K562 (cell line): ENCODE measurements around the gene AGPAT4. TPM values are rescaled to one million over a fixed set of nuclear protein-coding genes. Genes with fewer than 3 reads are reported as not detected.

Experiments used
- ATAC-seq: fragments of 200-7000 bp; cut with Tn5 transposase; 3 replicates; pipeline ENCODE4 v1.9.1; 2020; ENCODE audit warnings: moderate library complexity
- BruUV-seq: library from RNA; stranded (reverse); fragments of 400-500 nt; replicated peaks from 2 replicates; lab custom pipeline; 2021; lab: Mats Ljungman, UMichigan
- CTCF ChIA-PET: fragments of 300-600 bp; formaldehyde crosslinking; extraction: SDS; loops from one replicate; lab custom pipeline; 2021; ENCODE audit warnings: low intra/inter-chr PET ratio; lab: Yijun Ruan, JAX
- POLR2A ChIA-PET: fragments of 300-600, 350-650 bp; sonication (Branson Sonifier 250); formaldehyde crosslinking; extraction: SDS; loops from one replicate; lab custom pipeline; 2021; ENCODE audit warnings: antibody characterized with exemption, inconsistent platforms; lab: Yijun Ruan, JAX
- DNase-seq, 4 experiments: peaks; one replicate each; pipeline versions ENCODE4 v3.0.0 to v3.0.0-alpha.2; 2011 to 2018; ENCODE audit warnings: low spot score in 3 of 4, mixed read lengths in 3 of 4; ENCODE audit errors: extremely low read depth in 1 of 4
- FAIRE-seq: peaks from 2 replicates; lab custom pipeline; 2011; peaks lifted over from hg19 to GRCh38; lab: Jason Lieb, UNC
- H2AFZ ChIP-seq: 2 replicates; pipeline ENCODE4 v1.6.0; 2011; ENCODE audit warnings: low read depth, low read length, control low read depth, inconsistent platforms
- H3K27ac ChIP-seq: fragments of 200-600 bp; 3 replicates; pipeline ENCODE4 v1.8.0; 2011; ENCODE audit warnings: low read depth, mild to moderate bottlenecking, control low read depth, inconsistent platforms, low read length, moderate library complexity, mixed read lengths; ENCODE audit errors: extremely low read depth
- H3K27me3 ChIP-seq, 2 experiments: fragments of 300-600 bp in 1 of 2; 2 replicates in 1 of 2; 3 replicates in 1 of 2; pipeline versions ENCODE4 v1.6.0 to v1.8.0; 2011; ENCODE audit warnings: inconsistent platforms in 2 of 2, low read length in 2 of 2, mild to moderate bottlenecking in 1 of 2, mixed read lengths in 1 of 2, moderate library complexity in 1 of 2; ENCODE audit not compliant: control insufficient read depth in 2 of 2, insufficient read depth in 2 of 2
- H3K36me3 ChIP-seq: fragments of 300-600 bp; 3 replicates; pipeline ENCODE4 v1.8.0; 2011; ENCODE audit warnings: mild to moderate bottlenecking, low read length, inconsistent platforms; ENCODE audit not compliant: control insufficient read depth, insufficient read depth
- H3K4me1 ChIP-seq, 2 experiments: fragments of 200-600 bp in 1 of 2; replicated peaks in 1 of 2; 2 replicates in 1 of 2; 3 replicates in 1 of 2; pipeline versions ENCODE4 v1.5.1 to v1.8.0; 2011; ENCODE audit warnings: inconsistent platforms in 2 of 2, low read length in 2 of 2, mild to moderate bottlenecking in 1 of 2, mixed read lengths in 1 of 2, moderate library complexity in 1 of 2; ENCODE audit not compliant: control insufficient read depth in 2 of 2, insufficient read depth in 2 of 2
- H3K4me2 ChIP-seq: 2 replicates; pipeline ENCODE4 v1.6.1; 2011; ENCODE audit warnings: low read length, control low read depth, inconsistent platforms, mixed read lengths; ENCODE audit not compliant: insufficient read depth
- H3K4me3 ChIP-seq: fragments of 200-600 bp; sonication (generic), shearing (Covaris generic); 2 replicates; pipeline ENCODE4 v1.5.1; 2016; ENCODE audit warnings: control low read depth, inconsistent platforms
- H3K79me2 ChIP-seq: fragments of 200-600 bp; 3 replicates; pipeline ENCODE4 v1.8.0; 2011; ENCODE audit warnings: low read length, inconsistent platforms; ENCODE audit not compliant: control insufficient read depth, insufficient read depth
- H3K9ac ChIP-seq, 2 experiments: 2 replicates each; pipeline versions ENCODE4 v1.6.0 to v1.6.1; 2011; ENCODE audit warnings: low read depth in 2 of 2, low read length in 2 of 2, control low read depth in 1 of 2, inconsistent platforms in 1 of 2, mild to moderate bottlenecking in 1 of 2, mixed read lengths in 1 of 2; ENCODE audit not compliant: insufficient read depth in 1 of 2
- H3K9me1 ChIP-seq: one replicate; pipeline ENCODE4 v1.6.0; 2011; ENCODE audit warnings: inconsistent platforms, mild to moderate bottlenecking, low read length, moderate library complexity; ENCODE audit not compliant: control insufficient read depth, insufficient read depth
- H3K9me3 ChIP-seq: replicated peaks from 2 replicates; pipeline ENCODE4 v1.5.1; 2011; ENCODE audit warnings: low read depth, low read length, inconsistent platforms; ENCODE audit not compliant: control insufficient read depth, insufficient read depth
- H4K20me1 ChIP-seq: replicated peaks from 2 replicates; pipeline ENCODE4 v1.6.1; 2011; ENCODE audit warnings: low read length, inconsistent platforms, mixed read lengths; ENCODE audit not compliant: control insufficient read depth, insufficient read depth
- ATF3 ChIP-seq, 2 experiments: fragments of 450-650 bp in 1 of 2; sonication (generic) in 1 of 2; formaldehyde crosslinking in 1 of 2; IDR thresholded peaks in 1 of 2; conservative IDR thresholded peaks in 1 of 2; 2 replicates each; pipeline versions ENCODE4 v1.6.1 to v1.8.1; 2016 to 2023; ENCODE audit warnings: mild to moderate bottlenecking in 2 of 2, moderate library complexity in 2 of 2, inconsistent platforms in 1 of 2, missing genetic modification reagents in 1 of 2
- CBX8 ChIP-seq: fragments of 200-600 bp; sonication (generic); IDR thresholded peaks from 2 replicates; pipeline ENCODE4 v1.6.1; 2012; ENCODE audit warnings: borderline replicate concordance, mixed run types, low read depth, mild to moderate bottlenecking, moderate library complexity, mixed read lengths, low read length, control low read depth, inconsistent platforms; ENCODE audit not compliant: poor library complexity, severe bottlenecking; ENCODE audit errors: extremely low read depth
- CREB5 ChIP-seq: fragments of 250-450 bp; sonication (Bioruptor Pico); IDR thresholded peaks from 2 replicates; pipeline ENCODE4 v1.5.0; 2020; ENCODE audit warnings: mild to moderate bottlenecking
- DNMT1 ChIP-seq: fragments of 450-650 bp; IDR thresholded peaks from 2 replicates; pipeline ENCODE4 v1.6.1; 2016; ENCODE audit warnings: antibody characterized with exemption, mild to moderate bottlenecking
- ERF ChIP-seq: fragments of 450-650 bp; formaldehyde crosslinking; IDR thresholded peaks from 2 replicates; pipeline ENCODE4 v1.4.0; 2020; ENCODE audit warnings: mild to moderate bottlenecking, mixed read lengths
- FOSL1 ChIP-seq: fragments of 200-800 bp; sonication (Bioruptor generic); conservative IDR thresholded peaks from 2 replicates; pipeline ENCODE4 v1.6.1; 2016; ENCODE audit warnings: missing genetic modification characterization, missing compliant biosample characterization
- GABPB1 ChIP-seq: sonication (generic); formaldehyde crosslinking; IDR thresholded peaks from 2 replicates; pipeline ENCODE4 v1.8.0; 2022; ENCODE audit warnings: mild to moderate bottlenecking, missing genetic modification reagents
- HDAC6 ChIP-seq: IDR thresholded peaks from 2 replicates; pipeline ENCODE4 v1.6.1; 2012; ENCODE audit warnings: low read depth, mild to moderate bottlenecking, control low read depth, inconsistent platforms, low read length, moderate library complexity
- HDGF ChIP-seq: fragments of 450-650 bp; IDR thresholded peaks from 2 replicates; pipeline ENCODE4 v1.6.1; 2016
- HNRNPL ChIP-seq: fragments of 200-400 bp; formaldehyde crosslinking; IDR thresholded peaks from 2 replicates; pipeline ENCODE4 v1.6.1; 2017; ENCODE audit warnings: low read depth, mild to moderate bottlenecking, low read length
- HSF4 ChIP-seq: fragments of 250-450 bp; sonication (Bioruptor Pico); IDR thresholded peaks from 2 replicates; pipeline ENCODE4 v2.1.2; 2022; ENCODE audit warnings: mild to moderate bottlenecking, moderate library complexity, borderline replicate concordance
- JUND ChIP-seq, 2 experiments: IDR thresholded peaks; 2 replicates in 1 of 2; 3 replicates in 1 of 2; pipeline ENCODE4 v1.6.1; 2011; ENCODE audit warnings: borderline replicate concordance in 2 of 2, low read depth in 2 of 2, low read length in 2 of 2, improper control_type of control experiment in 1 of 2, missing biosample characterization in 1 of 2, missing genetic modification characterization in 1 of 2, missing genetic modification reagents in 1 of 2
- RBM17 ChIP-seq: fragments of 200-400 bp; formaldehyde crosslinking; IDR thresholded peaks from 2 replicates; pipeline ENCODE4 v1.6.1; 2017; ENCODE audit warnings: low read depth, mild to moderate bottlenecking, low read length, borderline replicate concordance
- SMARCC2 ChIP-seq: fragments of 450-650 bp; IDR thresholded peaks from 2 replicates; pipeline ENCODE4 v1.6.1; 2017; ENCODE audit warnings: antibody characterized with exemption, moderate library complexity, mild to moderate bottlenecking, low read depth
- TRIM24 ChIP-seq, 2 experiments: fragments of 450-650 bp; IDR thresholded peaks; 2 replicates each; pipeline ENCODE4 v1.6.1; 2016
- ZFP36 ChIP-seq: fragments of 150-350 bp; IDR thresholded peaks from 2 replicates; pipeline ENCODE4 v1.6.1; 2018; ENCODE audit warnings: low read length, low read depth; ENCODE audit not compliant: partially characterized antibody
- ZNF707 ChIP-seq: fragments of 250-450 bp; sonication (Bioruptor Pico); conservative IDR thresholded peaks from 2 replicates; pipeline ENCODE4 v1.8.0; 2022; ENCODE audit warnings: inconsistent platforms, mild to moderate bottlenecking, moderate library complexity
- WGBS: fragments of 100-300 bp; shearing (Covaris generic); methylation state at CpG from one replicate; pipeline ENCODE4 v1.1.6; 2016; ENCODE audit warnings: low coverage, mixed read lengths; ENCODE audit not compliant: insufficient coverage; ENCODE audit errors: missing lambda C conversion rate; 5-methylcytosine and 5-hydroxymethylcytosine counted together
- in situ Hi-C: fragments of 300-500 bp; cut with MboI; formaldehyde crosslinking; loops from 4 replicates; pipeline ENCODE4 v1.15.0; 2018; ENCODE audit warnings: inconsistent platforms, mixed read lengths
- intact Hi-C: fragments of 100-400 bp; cut with micrococcal nuclease; formaldehyde crosslinking; loops from 2 replicates; pipeline ENCODE4 v1.14.2; 2022
- polyA plus RNA-seq, 8 experiments: library from polyadenylated mRNA; depleted of rRNA in 4 of 8; stranded (reverse) in 5 of 8; unstranded in 3 of 8; fragments of >200 nt; fragmentation: Nextera tagmentation in 2 of 8; fragmentation: Illumina TruSeq in 1 of 8; extraction: Ambion mirVana in 2 of 8; extraction: Trizol in 1 of 8; gene quantifications; 2 replicates each; pipeline versions ENCODE4 v1.2.1 to v1.2.3, GENCODE V29; 2011 to 2014; ENCODE audit warnings: inconsistent platforms in 1 of 8, missing spikeins in 1 of 8
- total RNA-seq, 7 experiments: library from RNA; depleted of rRNA in 6 of 7; stranded (reverse); fragments of >200 nt in 6 of 7; fragmentation: Illumina TruSeq in 2 of 7; extraction: Trizol in 2 of 7; gene quantifications; 2 replicates each; pipeline versions ENCODE4 v1.2.1 to v1.2.3, GENCODE V29; 2011 to 2021; ENCODE audit warnings: low replicate concordance in 1 of 7
- TF ChIP-seq, protein P1 (sequence below), 2 experiments: fragments of 450-650 bp; IDR thresholded peaks; 2 replicates each; pipeline ENCODE4 v1.6.1; 2016

The AGPAT4 gene
- total and polyA plus RNA-seq, 9 of the 15 experiments (the other 6 are each of a cell fraction or from before 2014, with no cell fraction given), result 2.2 to 15.0 (median 5.7) TPM

- Histone ChIP-seq H3K4me1 (peaks cover 0 to 10% of the 10 kb centered on the region in 2 experiments; a peak in 3 of 5 replicates), H3K79me2 (peaks cover 2% of the 10 kb centered on the region; the same call in 1 of the 3 replicates), H3K9me1 (no peaks in the 10 kb centered on the region), H4K20me1 (no peaks in the 10 kb centered on the region), H3K9me3 (peaks cover 19% of the 10 kb centered on the region), H3K27ac (peak overlapping the region; percentile 56), H3K27me3 (no peaks in the 10 kb centered on the region; a peak in 1 of 5 replicates), H2AFZ (peak overlapping the region; percentile 44), H3K4me2 (peak overlapping the region; percentile 32), H3K36me3 (no peaks in the 10 kb centered on the region; the same call in 2 of the 3 replicates), H3K4me3 (no peak overlapping the region), H3K9ac (peak overlapping the region in 1 of 2 experiments; percentile 28; a peak in 1 of 4 replicates)
- intact Hi-C loops, result loop anchor here (2.0 kb wide), 1 partner anchor 60 kb away; the partner anchor contains the start of gene AGPAT4
- ChIA-PET CTCF (no interaction called here), POLR2A (interaction anchor here (0.7 to 1.2 kb wide), 4 partner anchors 11 to 82 kb away, joined by 3 to 5 read pairs (median 3); no protein-coding TSS in a partner anchor)
- in situ Hi-C loops, result no loop called here
- 48% methylated on average over 4 of the region's 4 CpGs for WGBS
- ATAC-seq (peak; percentile 78), DNase-seq (peak in 2 of 4 experiments; percentile 65 to 66), FAIRE-seq (peak; percentile 74)
- no TSS peak for BruUV-seq
- TF ChIP-seq GABPB1 (CRISPR knock-in tag), result no peak
- TF ChIP-seq, protein P1, sequence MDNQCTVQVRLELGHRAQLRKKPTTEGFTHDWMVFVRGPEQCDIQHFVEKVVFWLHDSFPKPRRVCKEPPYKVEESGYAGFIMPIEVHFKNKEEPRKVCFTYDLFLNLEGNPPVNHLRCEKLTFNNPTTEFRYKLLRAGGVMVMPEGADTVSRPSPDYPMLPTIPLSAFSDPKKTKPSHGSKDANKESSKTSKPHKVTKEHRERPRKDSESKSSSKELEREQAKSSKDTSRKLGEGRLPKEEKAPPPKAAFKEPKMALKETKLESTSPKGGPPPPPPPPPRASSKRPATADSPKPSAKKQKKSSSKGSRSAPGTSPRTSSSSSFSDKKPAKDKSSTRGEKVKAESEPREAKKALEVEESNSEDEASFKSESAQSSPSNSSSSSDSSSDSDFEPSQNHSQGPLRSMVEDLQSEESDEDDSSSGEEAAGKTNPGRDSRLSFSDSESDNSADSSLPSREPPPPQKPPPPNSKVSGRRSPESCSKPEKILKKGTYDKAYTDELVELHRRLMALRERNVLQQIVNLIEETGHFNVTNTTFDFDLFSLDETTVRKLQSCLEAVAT (IDR thresholded peaks at IDR 0.05), result peak in 1 of 2 experiments; percentile 94; a peak in 2 of 4 replicates
- peak; percentile 85 for TF ChIP-seq JUND (IDR thresholded peaks at IDR 0.05; ENCODE audit: borderline replicate concordance, low read depth, low read length)
- peak; percentile 78 for TF ChIP-seq JUND (tag; IDR thresholded peaks at IDR 0.05; ENCODE audit: borderline replicate concordance, low read depth, low read length)
- no peak for TF ChIP-seq ZFP36
- TF ChIP-seq RBM17, result no peak
- TF ChIP-seq ATF3 (IDR thresholded peaks at IDR 0.05), result peak; percentile 83
- TF ChIP-seq ATF3 (CRISPR knock-in tag; conservative IDR thresholded peaks at IDR 0.05), result no peak
- TF ChIP-seq FOSL1 (tag), result peak; percentile 85
- TF ChIP-seq HSF4 (CRISPR knock-in tag), result no peak
- no peak for TF ChIP-seq HDAC6
- TF ChIP-seq HNRNPL, result no peak
- no peak for TF ChIP-seq DNMT1
- TF ChIP-seq HDGF, result no peak
- peak in 1 of 2 experiments; percentile 17; a peak in 1 of 4 replicates for TF ChIP-seq TRIM24 (IDR thresholded peaks at IDR 0.05)
- no peak for TF ChIP-seq CREB5 (CRISPR knock-in tag)
- TF ChIP-seq SMARCC2, result no peak
- no peak for TF ChIP-seq ERF (CRISPR knock-in tag)
- TF ChIP-seq ZNF707 (CRISPR knock-in tag), result no peak
- no peak for TF ChIP-seq CBX8
Observed at GRCh38 chr6:161215193-161215592, 58.7 kb downstream of the AGPAT4 start.
